GM18868 (cell line): ENCODE measurements around the gene PHF2.

Experiments
- ATAC-seq: cut with Tn5 transposase; IDR thresholded peaks from one replicate; pipeline ENCODE4 v1.9.1; 2021; ENCODE audit warnings: mild to moderate bottlenecking, moderate library complexity; ENCODE audit not compliant: unreplicated experiment

Gene PHF2

GRCh38 chr9:93576258-93577077 is at the start of gene PHF2:
PHF2 (plus strand) TSS chr9:93576584; CDS start chr9:93576774, 190 bp downstream.
- peak; percentile 44 for ATAC-seq

- no peak for ATAC-seq
Measured at GRCh38 chr9:93531374-93531773, 45.0 kb upstream of the PHF2 start.

DNA sequence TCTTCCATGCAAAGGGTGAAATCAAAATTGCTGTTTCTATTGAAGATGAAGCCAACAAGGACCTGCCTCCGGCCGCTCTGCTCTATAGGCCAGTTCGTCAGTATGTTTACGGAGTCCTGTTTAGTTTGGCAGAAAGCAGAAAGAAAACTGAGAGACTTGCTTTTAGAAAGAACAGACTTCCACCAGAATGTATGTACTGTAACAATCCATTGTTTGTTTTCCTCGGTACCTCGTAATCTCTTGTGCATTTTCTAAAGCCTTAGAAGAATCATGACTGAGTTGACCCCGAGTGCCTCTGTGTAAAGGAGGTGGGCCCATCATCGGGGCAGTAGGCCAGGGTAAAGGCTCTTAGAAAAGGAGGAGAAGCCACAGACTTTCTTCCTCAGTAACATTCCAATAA is 44.2 kb upstream of the PHF2 start:
- ATAC-seq = no peak

DNA sequence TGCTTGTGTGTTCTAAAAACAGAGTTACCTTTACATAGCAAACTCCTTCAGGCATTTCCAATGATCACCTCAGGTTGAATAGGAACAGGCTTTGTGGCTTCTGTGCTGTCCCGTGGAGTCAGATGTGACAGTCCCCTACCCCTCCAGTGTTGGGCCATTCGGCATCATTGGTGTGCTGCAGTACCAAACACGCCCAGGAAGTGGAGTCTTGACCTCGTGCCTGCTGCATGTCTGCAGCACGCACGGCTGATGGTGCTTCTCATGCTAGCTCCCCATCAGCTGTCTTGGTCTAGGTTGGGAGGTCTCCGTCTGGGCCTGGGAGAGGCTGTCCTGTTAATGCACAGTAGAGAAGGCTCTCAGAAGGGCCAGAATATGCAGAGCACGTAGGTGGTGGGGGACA is 42.5 kb upstream of the PHF2 start:
- ATAC-seq = no peak

GRCh38 chr9:93536167-93536566 is 40.2 kb upstream of the PHF2 start:
- no peak for ATAC-seq

DNA sequence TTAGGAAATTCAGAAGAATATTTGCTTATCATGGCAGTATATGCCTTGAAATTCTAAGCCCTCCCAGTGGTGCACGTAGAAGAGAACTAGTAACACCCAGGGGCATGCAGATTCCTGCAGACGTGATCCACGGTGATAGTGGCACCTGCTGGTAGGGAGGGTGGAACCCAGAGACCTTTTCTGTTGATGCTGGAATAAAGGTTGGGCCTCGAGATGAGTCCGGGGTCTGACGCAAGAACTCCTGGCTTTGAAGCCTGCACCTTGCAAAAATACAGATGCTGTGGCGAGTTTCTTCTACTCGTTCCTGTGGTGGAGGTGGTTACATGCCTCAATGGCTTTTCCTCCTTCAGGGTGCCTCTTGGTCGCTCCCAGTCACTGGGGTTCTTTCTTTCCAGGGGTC is 39.5 kb upstream of the PHF2 start:
- ATAC-seq = no peak

- ATAC-seq = no peak
Measured at GRCh38 chr9:93540305-93540704, 36.1 kb upstream of the PHF2 start.

GRCh38 chr9:93541005-93541404 is 35.4 kb upstream of the PHF2 start:
- ATAC-seq = no peak

DNA sequence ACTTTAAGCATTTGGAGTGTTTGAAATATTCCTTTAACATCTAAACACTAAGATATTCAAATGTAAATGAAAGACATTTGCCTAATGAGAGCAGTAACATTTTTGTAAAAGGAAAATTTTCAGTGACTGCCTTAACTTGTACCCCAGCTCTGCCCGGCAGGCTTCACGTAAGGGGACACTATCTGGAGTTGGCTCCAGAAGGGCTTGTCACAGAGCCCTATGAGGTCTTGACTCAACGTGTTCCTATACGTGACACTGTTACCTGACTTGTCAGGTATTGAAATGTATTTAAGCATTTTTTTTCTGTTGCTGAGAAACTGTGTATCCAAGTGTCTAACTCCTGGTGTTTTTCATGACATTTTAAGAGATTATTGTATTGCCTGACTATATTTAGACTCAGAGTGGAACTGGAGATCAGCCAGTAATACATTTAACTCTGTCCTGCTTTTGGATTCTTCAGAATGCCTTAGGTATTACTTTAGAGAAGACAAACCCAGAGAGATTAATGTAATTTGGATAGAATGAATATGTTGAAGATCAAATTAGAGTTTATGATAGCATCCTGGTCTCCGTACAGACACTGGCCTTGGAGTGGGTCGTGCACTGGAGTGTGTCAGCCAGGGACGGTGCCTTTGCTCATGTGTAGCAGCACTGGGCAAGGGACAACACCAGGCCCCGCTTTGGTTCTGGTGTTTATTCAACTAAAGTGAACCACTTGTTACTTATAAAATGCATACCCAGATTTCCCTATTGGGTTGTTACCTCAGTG is 34.6 kb upstream of the PHF2 start:
- ATAC-seq = no peak

DNA sequence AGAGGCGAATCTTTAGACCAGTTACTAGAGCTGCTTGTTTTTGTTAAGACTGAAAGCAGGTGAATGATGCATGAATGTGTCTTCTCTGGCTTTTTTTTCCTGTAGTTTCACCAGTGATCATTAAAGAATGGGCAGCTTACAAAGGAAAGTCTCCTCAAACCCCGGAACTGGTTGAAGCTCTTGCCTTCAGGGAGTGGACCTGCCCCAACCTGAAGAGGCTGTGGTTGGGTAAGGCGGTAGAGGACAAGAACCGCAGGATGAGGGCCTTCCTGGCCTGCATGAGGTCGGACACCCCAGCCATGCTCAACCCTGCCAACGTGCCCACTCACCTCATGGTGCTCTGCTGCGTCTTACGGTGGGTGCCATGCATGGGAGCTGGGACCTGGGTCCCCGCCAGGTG is 33.3 kb upstream of the PHF2 start:
- no peak for ATAC-seq

- ATAC-seq = no peak
Measured at GRCh38 chr9:93546356-93546755, 30.0 kb upstream of the PHF2 start.

- no peak for ATAC-seq
Measured at GRCh38 chr9:93549611-93550010, 26.8 kb upstream of the PHF2 start.

DNA sequence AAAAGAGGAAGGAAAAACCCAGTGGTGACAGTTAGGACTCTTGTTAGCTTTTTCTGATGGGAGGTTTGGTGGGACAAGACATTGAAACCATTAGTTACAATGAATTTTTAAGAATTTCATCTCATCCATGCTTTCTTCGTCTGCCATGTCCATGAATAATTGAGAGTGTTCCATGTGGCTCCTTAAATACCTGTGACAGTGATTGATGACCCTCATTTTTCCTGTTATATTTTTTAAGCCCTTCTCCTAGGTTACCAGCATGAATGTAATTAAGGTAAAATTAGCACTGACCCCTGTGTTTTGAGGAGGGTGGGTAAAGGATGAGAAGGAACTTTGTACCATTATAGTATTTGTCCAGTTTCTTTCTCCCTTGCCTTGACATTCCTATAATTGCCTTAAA is 23.5 kb upstream of the PHF2 start:
- ATAC-seq = no peak

GRCh38 chr9:93555370-93555769 is 21.0 kb upstream of the PHF2 start:
- ATAC-seq = no peak

- no peak for ATAC-seq
Measured at GRCh38 chr9:93557366-93558137, 18.8 kb upstream of the PHF2 start.

- no peak for ATAC-seq
Measured at GRCh38 chr9:93558503-93558902, 17.9 kb upstream of the PHF2 start.

GRCh38 chr9:93560991-93561390 is 15.4 kb upstream of the PHF2 start:
- ATAC-seq = no peak

- no peak for ATAC-seq
Measured at GRCh38 chr9:93562157-93562556, 14.2 kb upstream of the PHF2 start.

DNA sequence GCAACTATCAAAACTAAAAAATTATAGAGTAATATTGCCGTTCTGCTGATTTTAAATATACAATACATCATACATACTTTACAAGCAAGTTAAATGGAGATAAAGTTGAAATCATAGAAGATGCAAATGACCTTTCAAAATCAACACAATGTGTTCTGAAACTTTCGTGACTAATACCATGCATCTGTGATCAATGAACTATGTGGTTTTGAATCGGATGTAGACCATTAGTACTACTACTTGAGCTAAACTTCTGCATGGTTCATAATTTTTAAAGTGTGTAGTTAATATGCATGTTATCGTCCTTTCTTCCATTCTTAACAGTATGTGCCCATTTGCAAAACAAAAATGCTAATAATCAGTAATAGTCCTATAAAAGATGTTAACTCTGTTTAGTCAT is 11.3 kb upstream of the PHF2 start:
- ATAC-seq = no peak

- peak; percentile 89 for ATAC-seq
Measured at GRCh38 chr9:93566408-93567270, 9.7 kb upstream of the PHF2 start.
